NCI-H146 treated with DMSO at 0.1 percent for 48 hours (cell line): Measurements from ENCODE around the gene PRAMEF12.
"Not testable (repeated sequence)": the region's sequence is repeated elsewhere in the genome, so short reads cannot be mapped to it uniquely, and the experiment has no call there.

ENCODE experiments used
- DNase-seq: peaks from one replicate; lab custom pipeline; 2025; ENCODE audit not compliant: unreplicated experiment; lab: John Stamatoyannopoulos, UW

Gene PRAMEF12

GRCh38 chr1:12773438-12773837 is at the start of gene PRAMEF12:
Gene PRAMEF12 (plus strand): TSS chr1:12773738. CDS start chr1:12774868, 1,130 bp downstream.
- no peak for DNase-seq

DNA sequence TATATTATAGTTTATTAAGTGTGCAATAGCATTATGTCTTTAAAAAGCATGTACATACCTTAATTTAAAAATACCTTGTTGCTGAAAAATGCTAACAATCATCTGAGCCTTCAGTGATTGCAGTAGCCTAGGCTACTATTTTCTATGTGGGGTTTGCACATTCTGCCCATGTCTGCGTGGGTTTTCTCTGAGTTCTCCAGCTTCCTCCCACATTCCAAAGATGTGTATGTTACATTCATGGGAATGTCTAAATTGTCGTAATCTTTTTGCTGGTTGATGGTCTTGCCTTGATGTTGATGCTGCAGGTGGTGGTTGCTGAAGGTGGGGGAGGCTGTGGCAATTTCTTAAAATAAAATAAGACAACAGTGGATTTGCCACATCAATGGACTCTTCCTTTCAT is 45.1 kb upstream of the PRAMEF12 start:
- no peak for DNase-seq

- DNase-seq: no peak
These were observed 43.4 kb upstream of the PRAMEF12 start for GRCh38 chr1:12730156-12730555.

DNA sequence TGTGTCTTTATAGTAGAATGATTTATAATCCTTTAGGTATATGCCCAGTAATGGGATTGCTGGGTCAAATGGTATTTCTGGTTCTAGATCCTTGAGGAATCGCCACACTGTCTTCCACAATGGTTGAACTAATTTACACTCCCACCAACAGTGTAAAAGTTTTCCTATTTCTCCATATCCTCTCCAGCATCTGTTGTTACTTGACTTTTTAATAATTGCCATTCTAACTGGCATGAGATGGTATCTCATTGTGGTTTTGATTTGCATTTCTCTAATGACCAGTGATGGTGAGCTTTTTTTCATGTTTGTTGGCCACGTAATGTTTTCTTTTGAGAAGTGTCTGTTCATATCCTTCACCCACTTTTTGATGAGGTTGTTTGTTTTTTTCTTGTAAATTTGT is 42.5 kb upstream of the PRAMEF12 start:
- DNase-seq: not testable (repeated sequence)

- DNase-seq: no peak
These were observed 38.9 kb upstream of the PRAMEF12 start for GRCh38 chr1:12734651-12735050.

DNA sequence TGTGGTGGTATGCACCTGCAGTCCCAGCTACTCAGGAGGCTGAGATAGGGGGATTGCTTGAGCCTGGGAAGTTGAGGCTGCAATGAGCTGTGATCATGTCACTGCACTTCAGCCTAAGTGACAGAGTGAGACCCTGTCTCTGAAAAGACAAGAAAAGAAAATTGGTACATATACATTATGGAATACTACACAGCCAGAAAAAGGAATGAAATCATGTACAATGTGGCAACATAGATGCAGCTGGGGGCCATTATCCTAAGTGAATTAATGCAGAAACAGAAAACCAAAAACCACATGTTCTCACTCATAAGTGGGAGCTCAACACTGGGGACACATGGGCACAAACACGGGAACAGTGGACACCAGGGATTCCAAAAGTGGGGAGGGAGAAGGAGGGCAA is 34.6 kb upstream of the PRAMEF12 start:
- no peak for DNase-seq

GRCh38 chr1:12739613-12740012 is 33.9 kb upstream of the PRAMEF12 start:
- DNase-seq: no peak

DNA sequence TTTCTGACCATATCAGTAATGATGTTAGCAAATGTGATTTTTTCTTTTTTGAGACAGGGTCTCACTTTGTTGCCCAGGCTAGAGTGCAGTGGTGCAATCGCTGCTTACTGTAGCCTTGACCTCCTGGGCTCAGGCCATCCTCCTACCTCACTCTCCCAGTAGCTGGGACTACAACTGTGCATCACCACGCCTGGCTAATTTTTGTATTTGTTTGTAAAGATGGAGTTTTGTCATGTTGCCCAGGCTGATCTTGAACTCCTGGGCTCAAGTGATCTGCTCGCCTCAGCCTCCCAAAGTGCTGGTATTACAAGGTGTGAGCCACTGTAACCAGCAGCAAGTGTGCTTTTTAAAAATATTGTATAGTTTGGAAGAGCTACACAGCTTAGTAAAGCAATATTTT is 31.6 kb upstream of the PRAMEF12 start:
- DNase-seq: no peak

DNA sequence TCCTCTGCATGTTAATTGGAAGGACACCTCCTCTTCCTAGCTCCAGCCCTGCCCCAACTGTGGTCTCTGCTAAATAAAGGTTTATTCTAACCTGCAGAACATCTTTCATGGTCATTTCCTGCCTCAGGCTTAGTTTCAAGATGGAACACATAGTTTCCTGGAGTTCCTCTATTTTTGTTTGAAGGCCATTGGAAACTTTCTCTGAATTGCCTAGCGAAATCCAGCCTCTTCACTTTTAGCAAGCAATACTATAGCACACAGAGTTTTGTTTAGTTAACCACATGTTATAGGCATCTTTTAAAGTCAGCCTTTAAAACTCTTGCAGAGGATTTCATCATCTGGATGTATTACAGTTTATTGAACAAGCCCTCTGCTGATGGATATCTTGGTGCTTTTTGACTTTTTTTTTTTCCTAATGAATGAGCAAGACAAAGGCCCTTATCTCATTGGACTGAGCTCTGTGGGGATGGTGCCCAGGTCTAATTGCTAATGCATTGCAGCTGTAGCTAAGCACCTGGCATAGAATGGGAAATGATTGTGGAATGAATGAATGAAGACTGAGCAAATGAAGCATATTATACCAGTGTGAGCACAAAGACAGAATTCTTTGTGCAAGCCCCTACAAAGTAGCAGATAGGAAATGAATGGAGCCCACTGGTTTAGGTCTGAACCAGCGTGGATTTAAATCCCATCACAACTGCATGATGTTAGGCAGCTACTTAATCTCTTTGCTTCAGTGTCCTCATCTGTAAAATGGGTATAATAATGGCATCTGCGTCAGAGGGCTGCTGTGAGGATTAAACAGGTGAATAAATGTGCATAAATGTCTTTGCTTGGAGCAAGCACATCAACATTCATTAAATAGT is 28.2 kb upstream of the PRAMEF12 start:
- no peak for DNase-seq

DNA sequence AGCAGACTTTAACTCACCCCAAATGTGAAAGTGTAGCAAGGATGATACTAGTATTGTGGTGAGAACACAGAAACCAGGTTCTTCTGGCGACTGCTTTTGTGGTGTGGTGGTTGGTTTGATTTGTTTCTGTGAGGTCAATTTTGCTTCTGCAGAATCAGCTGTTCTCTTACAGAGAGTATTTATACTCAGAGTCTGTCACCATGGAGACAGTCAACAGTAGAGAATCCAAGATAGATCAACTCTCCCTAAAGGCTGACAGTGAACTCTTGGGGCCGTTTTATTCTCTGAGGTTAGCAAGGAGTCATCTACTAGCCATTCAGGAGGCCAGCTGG is 27.6 kb upstream of the PRAMEF12 start, which contains the start of gene CFAP107:
Gene CFAP107, plus strand, starts transcription at position 209 of the 332 bp plus-strand sequence. CDS start 231 bp downstream, outside the sequence.
- DNase-seq: no peak

DNA sequence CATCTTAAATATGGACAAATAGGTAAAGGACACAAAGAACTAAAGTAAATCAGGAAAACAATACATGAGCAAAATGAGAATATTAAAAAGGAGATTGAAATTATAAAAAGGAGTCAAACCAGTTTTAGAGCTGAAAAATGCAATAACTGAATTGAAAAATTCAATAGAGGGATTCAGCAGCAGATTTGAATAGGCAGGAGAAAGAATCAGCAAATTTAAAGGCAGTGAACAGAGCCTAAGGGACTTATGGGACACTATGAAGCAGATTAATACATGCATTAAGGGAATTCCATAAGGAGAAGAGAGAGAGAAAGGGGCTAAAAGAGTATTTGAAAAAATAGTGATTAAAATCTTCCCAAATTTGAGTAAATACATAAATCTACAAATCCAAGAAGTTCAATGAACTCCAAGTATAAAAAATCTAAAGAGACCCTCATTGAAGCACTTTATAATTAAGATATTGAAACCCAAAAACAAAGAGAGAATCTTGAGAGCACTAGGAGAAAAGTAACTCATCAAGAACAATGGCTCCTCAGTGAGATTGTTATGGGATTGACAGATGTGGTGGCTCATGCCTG is 24.7 kb upstream of the PRAMEF12 start:
- no peak for DNase-seq

- no peak for DNase-seq
These were observed 18.8 kb upstream of the PRAMEF12 start for GRCh38 chr1:12754738-12755137.

- no peak for DNase-seq
These were observed 17.3 kb upstream of the PRAMEF12 start for GRCh38 chr1:12756273-12756672.

- DNase-seq: no peak
These were observed 16.6 kb upstream of the PRAMEF12 start for GRCh38 chr1:12756768-12757413.

DNA sequence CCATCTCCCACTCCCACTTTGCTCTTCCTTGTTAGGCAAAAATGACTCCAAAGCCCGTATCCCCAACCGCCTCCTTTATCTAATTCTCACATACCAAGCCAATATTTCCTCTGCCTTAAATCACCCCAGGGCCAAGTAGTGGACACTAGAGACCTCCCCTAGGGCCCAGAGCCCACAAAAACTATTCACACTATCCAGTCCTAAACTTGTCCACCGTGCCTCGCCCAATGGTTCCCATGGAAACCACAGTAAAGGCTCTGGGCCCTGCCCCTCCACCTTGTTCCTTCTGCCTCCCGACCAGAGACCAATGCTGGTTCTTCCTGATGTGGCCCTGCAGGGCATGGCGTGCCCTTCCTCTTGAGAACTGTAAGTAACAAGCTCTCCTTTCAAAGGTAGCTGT is 15.7 kb upstream of the PRAMEF12 start:
- DNase-seq: no peak

- DNase-seq: no peak
These were observed 13.2 kb upstream of the PRAMEF12 start for GRCh38 chr1:12760256-12760795.

GRCh38 chr1:12761781-12762180 is 11.8 kb upstream of the PRAMEF12 start:
- DNase-seq: no peak

GRCh38 chr1:12762766-12763165 is 10.8 kb upstream of the PRAMEF12 start:
- no peak for DNase-seq

GRCh38 chr1:12763479-12763878 is 10.1 kb upstream of the PRAMEF12 start:
- no peak for DNase-seq

GRCh38 chr1:12764016-12764415 is 9.5 kb upstream of the PRAMEF12 start:
- no peak for DNase-seq

DNA sequence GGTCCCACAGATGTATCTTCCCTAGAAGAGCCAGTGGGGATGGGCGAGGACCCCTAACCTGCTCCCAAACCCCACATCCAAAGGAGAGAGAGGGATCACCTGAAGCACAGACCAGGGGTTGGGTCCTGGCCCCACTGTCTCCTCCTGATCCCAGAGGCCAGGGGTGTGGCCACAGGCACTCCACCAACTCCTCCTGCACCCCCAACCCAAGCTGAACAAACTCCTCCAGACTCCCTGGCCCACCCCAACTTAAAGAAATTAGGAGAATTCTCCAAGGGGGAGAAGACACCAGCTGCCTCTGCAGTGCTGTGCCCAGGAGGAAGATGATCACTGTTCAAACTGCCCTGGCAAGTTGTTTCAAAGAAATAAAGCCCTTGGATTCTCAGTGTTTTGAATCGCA is 4.5 kb upstream of the PRAMEF12 start:
- no peak for DNase-seq

- DNase-seq: no peak
These were observed 3.5 kb upstream of the PRAMEF12 start for GRCh38 chr1:12769976-12770505.
